ENCODE results near the gene NLGN4X.

NLGN4X gene

GRCh38 chrX:6228720-6229119 is at the start of gene NLGN4X:
Gene NLGN4X (minus strand): TSS chrX:6228867. CDS start chrX:6151466, 77,401 bp downstream.
- Histone ChIP-seq H2AFZ (ENCODE audit: low read depth, low read length) (no peak within 1 kb of the TSS), H3K27me3 (ENCODE audit: low read depth, low read length) (no peaks in the 10 kb centered on the region), H3K4me3 (ENCODE audit: low read length) (no peak within 1 kb of the TSS), H3K9me3 (ENCODE audit: insufficient read depth, low read length) (no peaks in the 10 kb centered on the region), H3K36me3 (replicated peaks; ENCODE audit: low read depth, low read length) (no peaks in the 10 kb centered on the region), H3K79me2 (ENCODE audit: low read length) (no peaks in the 10 kb centered on the region), H3K27ac (ENCODE audit: low read length) (no peak within 1 kb of the TSS), H3K4me2 (ENCODE audit: low read length) (no peak within 1 kb of the TSS), H4K20me1 (ENCODE audit: insufficient read depth, low read length) (no peaks in the 10 kb centered on the region), H3K9ac (ENCODE audit: low read length) (no peak within 1 kb of the TSS), H3K4me1 (ENCODE audit: low read length) (no peaks in the 10 kb centered on the region)
- no peak for TF ChIP-seq CTCF (IDR thresholded peaks at IDR 0.05; ENCODE audit: low read depth, low read length)
- TF ChIP-seq EZH2phosphoT487 (IDR thresholded peaks at IDR 0.05; ENCODE audit: low read depth) = no peak

- TF ChIP-seq CTCF (IDR thresholded peaks at IDR 0.05; ENCODE audit: low read depth, low read length) = no peak
- TF ChIP-seq EZH2phosphoT487 (IDR thresholded peaks at IDR 0.05; ENCODE audit: low read depth) = no peak
- H3K27ac ChIP-seq (ENCODE audit: low read length) = no peak overlapping the region
- no peaks in the 10 kb centered on the region for H3K9me3 ChIP-seq (ENCODE audit: insufficient read depth, low read length)
- no peak overlapping the region for H3K9ac ChIP-seq (ENCODE audit: low read length)
- no peaks in the 10 kb centered on the region for H3K36me3 ChIP-seq (replicated peaks; ENCODE audit: low read depth, low read length)
- no peak overlapping the region for H3K4me3 ChIP-seq (ENCODE audit: low read length)
- H3K4me1 ChIP-seq (ENCODE audit: low read length) = no peaks in the 10 kb centered on the region
- no peaks in the 10 kb centered on the region for H3K79me2 ChIP-seq (ENCODE audit: low read length)
- no peaks in the 10 kb centered on the region for H3K27me3 ChIP-seq (ENCODE audit: low read depth, low read length)
- H3K4me2 ChIP-seq (ENCODE audit: low read length) = no peak overlapping the region
- H2AFZ ChIP-seq (ENCODE audit: low read depth, low read length) = no peak overlapping the region
- no peaks in the 10 kb centered on the region for H4K20me1 ChIP-seq (ENCODE audit: insufficient read depth, low read length)
Observed at GRCh38 chrX:6266041-6266440, 37.4 kb upstream of the NLGN4X start.

- Histone ChIP-seq H3K36me3 (replicated peaks; ENCODE audit: low read depth, low read length) (no peaks in the 10 kb centered on the region), H3K9ac (ENCODE audit: low read length) (no peak overlapping the region), H2AFZ (ENCODE audit: low read depth, low read length) (no peak overlapping the region), H3K4me1 (ENCODE audit: low read length) (no peaks in the 10 kb centered on the region), H3K4me3 (ENCODE audit: low read length) (no peak overlapping the region), H3K27ac (ENCODE audit: low read length) (no peak overlapping the region), H3K27me3 (ENCODE audit: low read depth, low read length) (no peaks in the 10 kb centered on the region), H4K20me1 (ENCODE audit: insufficient read depth, low read length) (no peaks in the 10 kb centered on the region), H3K79me2 (ENCODE audit: low read length) (no peaks in the 10 kb centered on the region), H3K9me3 (ENCODE audit: insufficient read depth, low read length) (no peaks in the 10 kb centered on the region), H3K4me2 (ENCODE audit: low read length) (no peak overlapping the region)
- no peak for TF ChIP-seq CTCF (IDR thresholded peaks at IDR 0.05; ENCODE audit: low read depth, low read length)
- no peak for TF ChIP-seq EZH2phosphoT487 (IDR thresholded peaks at IDR 0.05; ENCODE audit: low read depth)
Observed at GRCh38 chrX:6262959-6263358, 34.3 kb upstream of the NLGN4X start.

- TF ChIP-seq CTCF (IDR thresholded peaks at IDR 0.05; ENCODE audit: low read depth, low read length) (no peak), EZH2phosphoT487 (IDR thresholded peaks at IDR 0.05; ENCODE audit: low read depth) (no peak)
- Histone ChIP-seq H3K79me2 (ENCODE audit: low read length) (no peaks in the 10 kb centered on the region), H3K27me3 (ENCODE audit: low read depth, low read length) (no peaks in the 10 kb centered on the region)
Observed at GRCh38 chrX:6257025-6257424, 28.4 kb upstream of the NLGN4X start.

More at GRCh38 chrX:6257025-6257424, 28.4 kb upstream of the NLGN4X start:
- Histone ChIP-seq H3K9me3 (ENCODE audit: insufficient read depth, low read length) (no peaks in the 10 kb centered on the region), H3K4me3 (ENCODE audit: low read length) (no peak overlapping the region), H3K4me1 (ENCODE audit: low read length) (no peaks in the 10 kb centered on the region), H2AFZ (ENCODE audit: low read depth, low read length) (no peak overlapping the region), H3K36me3 (replicated peaks; ENCODE audit: low read depth, low read length) (no peaks in the 10 kb centered on the region), H3K4me2 (ENCODE audit: low read length) (no peak overlapping the region), H3K27ac (ENCODE audit: low read length) (no peak overlapping the region), H3K9ac (ENCODE audit: low read length) (no peak overlapping the region), H4K20me1 (ENCODE audit: insufficient read depth, low read length) (no peaks in the 10 kb centered on the region)
